WI38 (cell line): ENCODE data around the gene GNB4.

Source experiments
- H3K4me3 ChIP-seq: 2 replicates; pipeline ENCODE4 v1.5.1; 2011; ENCODE audit warnings: low read depth, mild to moderate bottlenecking, control low read depth, low read length
- TF ChIP-seq, protein P1 (sequence below): IDR thresholded peaks from 2 replicates; pipeline ENCODE4 v1.5.1; 2012; ENCODE audit warnings: low read depth, mild to moderate bottlenecking, control low read depth, low read length

Gene GNB4

DNA sequence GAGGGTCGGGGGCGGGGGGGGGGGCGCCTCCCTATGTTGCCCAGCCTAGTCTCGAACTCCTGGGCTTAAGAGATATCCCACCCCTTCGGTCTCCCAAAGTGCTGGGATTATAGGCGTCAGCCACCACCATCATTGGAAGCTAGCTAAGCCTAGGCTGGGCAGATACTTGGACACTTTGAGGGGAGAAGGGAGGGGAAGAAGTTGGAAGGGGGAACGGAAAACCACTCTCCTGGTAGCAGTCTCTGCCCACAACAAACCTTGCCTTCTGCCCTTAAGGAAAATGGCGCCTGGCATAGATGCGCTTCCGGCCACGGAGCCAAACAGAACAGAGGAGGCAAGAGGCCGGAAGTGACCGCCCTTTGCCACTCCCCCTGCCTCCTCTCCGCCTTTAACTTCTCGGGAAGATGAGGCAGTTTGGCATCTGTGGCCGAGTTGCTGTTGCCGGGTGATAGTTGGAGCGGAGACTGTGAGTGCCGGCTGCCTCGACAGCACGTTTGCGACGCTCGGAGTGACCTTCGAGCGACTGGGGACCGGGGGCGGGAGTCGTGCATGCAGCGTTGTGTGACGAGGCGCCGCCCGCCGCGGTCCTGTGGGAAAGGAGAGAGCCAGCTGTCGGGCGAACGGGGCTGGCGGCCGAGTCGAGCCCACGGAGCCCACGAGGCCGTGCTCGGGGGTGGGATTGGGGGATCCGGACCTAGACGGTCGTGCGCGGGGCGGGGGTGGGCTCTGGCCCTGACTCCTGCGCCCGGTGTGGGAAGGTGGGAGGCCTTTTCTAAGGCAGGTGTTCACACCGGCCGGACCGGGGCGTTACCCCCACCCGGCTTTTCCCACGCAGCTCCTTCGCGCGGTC, 103.7 kb downstream of the GNB4 start, which contains the start of gene MFN1:
MFN1 (plus strand) TSS at position 365 of the 850 bp plus-strand sequence. CDS start 1,143 bp downstream, outside the sequence.
- TF ChIP-seq, protein P1, sequence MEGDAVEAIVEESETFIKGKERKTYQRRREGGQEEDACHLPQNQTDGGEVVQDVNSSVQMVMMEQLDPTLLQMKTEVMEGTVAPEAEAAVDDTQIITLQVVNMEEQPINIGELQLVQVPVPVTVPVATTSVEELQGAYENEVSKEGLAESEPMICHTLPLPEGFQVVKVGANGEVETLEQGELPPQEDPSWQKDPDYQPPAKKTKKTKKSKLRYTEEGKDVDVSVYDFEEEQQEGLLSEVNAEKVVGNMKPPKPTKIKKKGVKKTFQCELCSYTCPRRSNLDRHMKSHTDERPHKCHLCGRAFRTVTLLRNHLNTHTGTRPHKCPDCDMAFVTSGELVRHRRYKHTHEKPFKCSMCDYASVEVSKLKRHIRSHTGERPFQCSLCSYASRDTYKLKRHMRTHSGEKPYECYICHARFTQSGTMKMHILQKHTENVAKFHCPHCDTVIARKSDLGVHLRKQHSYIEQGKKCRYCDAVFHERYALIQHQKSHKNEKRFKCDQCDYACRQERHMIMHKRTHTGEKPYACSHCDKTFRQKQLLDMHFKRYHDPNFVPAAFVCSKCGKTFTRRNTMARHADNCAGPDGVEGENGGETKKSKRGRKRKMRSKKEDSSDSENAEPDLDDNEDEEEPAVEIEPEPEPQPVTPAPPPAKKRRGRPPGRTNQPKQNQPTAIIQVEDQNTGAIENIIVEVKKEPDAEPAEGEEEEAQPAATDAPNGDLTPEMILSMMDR = no peak
- peak within 1 kb of the TSS; percentile 90 for H3K4me3 ChIP-seq
